SKM-1 treated with dmso at 0.1 percent for 144 hours (cell line): ENCODE results near the gene B4GALNT1.
"Not testable (repeated sequence)": the region's sequence is repeated elsewhere in the genome, so short reads cannot be mapped to it uniquely, and the experiment has no call there.

ENCODE experiments used
- DNase-seq: peaks from one replicate; lab custom pipeline; 2025; ENCODE audit not compliant: unreplicated experiment; lab: John Stamatoyannopoulos, UW

B4GALNT1 gene

DNA sequence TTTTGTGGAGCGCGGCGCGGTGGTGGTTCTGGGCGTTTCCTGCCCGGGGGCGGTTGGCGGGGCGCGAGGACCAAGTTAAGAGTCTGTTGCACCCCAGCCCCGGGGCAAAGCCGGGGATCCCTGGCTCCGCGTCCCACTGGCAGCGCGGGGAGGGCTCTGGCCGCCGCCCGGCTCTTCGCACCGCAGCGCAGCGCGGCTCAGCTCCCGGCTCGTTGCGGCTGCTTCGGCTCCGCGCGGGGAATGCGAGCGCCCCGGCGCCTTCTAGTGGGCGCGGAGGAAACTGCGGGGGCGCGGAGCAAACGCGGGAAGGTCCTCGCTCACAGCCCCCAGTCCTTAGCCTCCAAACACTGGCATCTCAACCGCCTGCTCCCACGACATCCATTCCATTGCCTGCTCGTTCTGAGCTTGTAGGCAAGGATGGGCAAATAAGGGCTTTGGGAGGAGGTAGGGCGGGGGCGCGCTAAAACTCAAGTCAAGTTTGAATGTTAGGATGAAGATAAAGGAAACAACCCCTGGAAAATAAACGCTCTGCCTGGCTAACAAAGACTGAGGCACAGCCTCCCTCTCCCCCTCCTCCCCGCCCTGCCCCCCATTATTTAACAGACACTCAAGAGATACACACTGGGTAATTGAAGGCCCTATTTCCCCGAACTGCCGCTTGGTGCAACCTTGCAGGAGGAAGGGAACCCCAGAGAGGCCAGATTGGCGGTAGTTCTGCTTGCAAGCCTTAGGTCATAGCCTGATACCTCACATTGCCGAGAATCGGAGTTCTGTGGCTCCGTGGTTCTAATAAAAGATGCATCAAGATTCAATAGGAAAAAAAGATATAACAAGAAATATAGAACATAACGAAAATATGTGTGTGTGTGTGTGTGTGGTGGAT is at the start of gene B4GALNT1:
Gene B4GALNT1 (minus strand): TSS at position 244 of the 883 bp plus-strand sequence. CDS start 1,069 bp downstream, outside the sequence.
- peak; percentile 9 for DNase-seq

DNA sequence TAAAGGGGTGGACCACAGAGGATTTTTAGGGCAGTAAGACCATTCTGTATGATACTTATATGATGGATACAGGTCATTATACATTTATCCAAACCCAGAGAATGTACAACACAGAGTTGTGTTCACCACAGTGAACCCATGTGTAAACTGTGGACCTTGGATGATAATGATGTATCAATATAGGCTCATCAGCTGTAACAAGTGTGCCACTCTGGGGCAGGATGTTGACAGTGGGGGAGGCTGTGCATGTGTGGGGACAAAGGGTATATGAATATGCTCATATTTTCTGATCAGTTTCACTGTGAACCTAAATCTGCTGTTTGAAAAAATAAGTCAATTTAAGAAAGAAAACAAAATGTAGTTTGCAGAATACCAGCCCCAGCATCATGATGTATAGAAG is 46.7 kb upstream of the B4GALNT1 start:
- DNase-seq = no peak

GRCh38 chr12:57677947-57678346 is 44.9 kb upstream of the B4GALNT1 start:
- DNase-seq = not testable (repeated sequence)

DNA sequence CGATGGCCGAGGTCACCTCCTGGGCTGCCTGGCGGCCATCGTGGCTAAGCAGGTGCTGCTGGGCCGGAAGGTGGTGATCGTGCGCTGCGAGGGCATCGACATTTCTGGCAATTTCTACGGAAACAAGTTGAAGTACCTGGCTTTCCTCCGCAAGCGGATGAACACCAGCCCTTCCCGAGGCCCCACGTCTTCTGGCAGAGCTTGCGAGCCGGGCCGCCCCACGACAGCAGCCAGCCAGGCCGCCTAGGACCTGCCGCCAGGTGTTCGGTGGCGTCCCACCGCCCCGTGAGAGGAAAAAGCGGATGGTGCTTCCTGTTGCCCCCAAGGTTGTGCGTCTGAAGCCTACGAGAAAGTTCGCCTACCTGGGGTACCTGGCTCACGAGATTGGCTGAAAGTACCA is 41.7 kb upstream of the B4GALNT1 start:
- DNase-seq = no peak

DNA sequence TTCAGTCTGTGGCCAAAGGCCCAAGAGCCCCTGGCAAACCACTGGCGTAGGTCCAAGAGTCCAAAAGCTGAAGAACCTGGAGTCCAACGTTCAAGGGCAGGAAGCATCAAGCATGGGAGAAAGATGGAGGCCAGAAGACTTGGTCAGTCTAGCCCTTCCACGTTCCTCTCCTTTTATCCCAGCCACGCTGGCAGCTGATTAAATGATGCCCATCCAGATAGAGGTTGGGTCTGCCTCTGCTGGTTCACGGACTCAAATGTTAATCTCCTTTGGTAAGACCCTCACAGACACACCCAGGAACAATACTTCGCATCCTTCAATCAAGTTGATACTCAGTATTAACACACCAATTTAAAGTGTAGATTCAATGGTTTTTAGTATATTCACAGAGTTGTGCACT is 39.8 kb upstream of the B4GALNT1 start:
- DNase-seq = no peak

DNA sequence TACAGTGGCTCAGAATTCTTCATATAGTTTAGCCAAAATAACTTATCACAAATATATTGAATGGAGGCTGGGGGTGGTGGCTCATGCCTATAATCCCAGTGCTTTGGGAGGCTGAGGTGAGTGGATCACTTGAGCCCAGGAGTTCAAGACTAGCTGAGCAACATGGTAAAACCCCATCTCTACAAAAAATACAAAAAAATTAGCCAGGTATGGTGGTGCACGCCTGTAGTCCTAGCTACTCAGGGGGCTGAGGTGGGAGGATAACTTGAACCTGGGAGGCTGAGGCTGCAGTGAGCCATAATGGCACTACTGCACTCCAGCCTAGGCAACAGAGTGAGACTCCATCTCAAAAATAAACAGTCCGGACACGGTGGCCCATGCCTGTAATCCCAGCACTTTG is 38.8 kb upstream of the B4GALNT1 start:
- not testable (repeated sequence) for DNase-seq

DNA sequence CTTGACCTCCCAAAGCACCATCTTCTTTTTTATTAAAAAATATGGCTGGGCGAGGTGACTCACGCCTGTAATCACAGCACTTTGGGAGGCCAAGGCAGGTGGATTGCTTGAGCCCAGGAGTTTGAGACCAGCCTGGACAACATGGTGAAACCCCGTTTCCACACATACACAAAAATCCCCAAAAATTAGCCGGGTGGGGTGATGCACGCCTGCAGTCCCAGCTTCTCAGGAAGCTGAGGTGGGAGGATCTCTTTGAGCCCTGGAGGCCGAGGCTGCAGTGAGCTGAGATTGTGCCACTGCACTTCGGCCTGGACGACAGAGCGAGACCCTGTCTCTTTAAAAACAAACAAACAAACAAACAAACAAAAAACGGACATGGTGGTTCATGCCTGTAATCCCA is 36.7 kb upstream of the B4GALNT1 start:
- DNase-seq = not testable (repeated sequence)

DNA sequence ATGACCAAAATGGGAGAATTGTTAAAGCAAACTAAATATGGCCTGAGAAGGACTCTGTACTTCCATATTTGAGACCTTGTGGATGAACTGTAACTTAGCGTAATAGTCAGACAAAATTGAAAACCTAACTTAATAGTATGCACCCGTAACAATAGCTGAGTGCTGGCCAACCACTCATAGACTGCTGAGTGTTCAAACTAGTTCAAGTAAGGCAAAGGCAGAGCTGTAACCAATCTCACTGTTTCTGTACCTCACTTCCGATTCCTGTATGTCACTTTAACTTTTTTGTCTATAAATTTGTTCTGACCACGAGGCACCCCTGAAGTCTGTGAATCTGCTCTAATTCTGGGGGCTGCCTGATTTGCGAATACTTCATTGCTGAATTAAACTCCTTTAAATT is 33.9 kb upstream of the B4GALNT1 start:
- no peak for DNase-seq

DNA sequence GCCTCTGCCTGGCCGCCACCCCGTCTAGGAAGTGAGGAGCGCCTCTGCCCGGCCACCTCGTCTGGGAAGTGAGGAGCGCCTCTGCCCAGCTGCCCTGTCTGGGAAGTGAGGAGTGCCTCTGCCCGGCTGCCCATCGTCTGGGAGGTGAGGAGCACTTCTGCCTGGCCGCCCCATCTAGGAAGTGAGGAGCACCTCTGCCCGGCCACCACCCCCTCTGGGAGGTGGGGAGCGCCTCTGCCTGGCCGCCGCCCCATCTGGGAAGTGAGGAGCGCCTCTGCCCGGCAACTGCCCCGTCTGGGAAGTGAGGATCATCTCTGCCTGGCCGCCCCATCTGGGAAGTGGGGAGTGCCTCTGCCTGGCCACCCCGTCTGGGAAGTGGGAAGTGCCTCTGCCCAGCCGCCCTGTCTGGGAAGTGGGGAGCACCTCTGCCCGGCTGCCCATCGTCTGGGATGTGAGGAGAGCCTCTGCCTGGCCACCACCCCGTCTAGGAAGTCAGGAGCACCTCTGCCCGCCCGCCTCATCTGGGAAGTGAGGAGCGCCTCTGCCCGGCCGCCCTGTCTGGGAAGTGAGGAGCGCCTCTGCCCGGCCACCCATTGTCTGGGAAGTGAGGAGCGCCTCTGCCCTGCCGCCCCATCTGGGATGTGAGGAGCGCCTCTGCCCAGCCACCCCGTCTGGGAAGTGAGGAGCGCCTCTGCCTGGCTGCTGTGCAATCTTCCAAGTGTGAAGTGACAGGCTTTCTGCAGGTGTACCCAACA is 32.2 kb upstream of the B4GALNT1 start:
- DNase-seq = not testable (repeated sequence)

DNA sequence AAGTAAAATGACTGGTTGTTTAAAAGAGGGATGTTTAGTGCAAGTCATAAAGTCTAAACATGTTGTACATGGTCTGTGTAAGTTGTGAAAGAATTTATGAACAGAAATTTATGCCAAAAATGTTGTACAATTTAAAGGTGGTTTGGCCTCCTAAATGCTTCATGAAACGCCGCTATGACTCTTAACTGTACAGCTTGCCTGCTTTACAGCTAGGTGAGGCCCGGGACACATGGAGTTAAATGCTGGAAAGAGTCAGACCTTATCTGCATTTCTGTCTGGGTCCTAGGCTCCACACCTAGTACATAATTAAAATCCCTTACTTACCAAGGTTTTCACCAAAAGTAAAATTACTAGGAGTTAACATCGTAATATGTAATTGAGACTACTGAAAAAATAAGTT is 28.4 kb upstream of the B4GALNT1 start:
- DNase-seq = no peak

- DNase-seq = no peak
These were observed 25.9 kb upstream of the B4GALNT1 start for GRCh38 chr12:57658890-57659289.

DNA sequence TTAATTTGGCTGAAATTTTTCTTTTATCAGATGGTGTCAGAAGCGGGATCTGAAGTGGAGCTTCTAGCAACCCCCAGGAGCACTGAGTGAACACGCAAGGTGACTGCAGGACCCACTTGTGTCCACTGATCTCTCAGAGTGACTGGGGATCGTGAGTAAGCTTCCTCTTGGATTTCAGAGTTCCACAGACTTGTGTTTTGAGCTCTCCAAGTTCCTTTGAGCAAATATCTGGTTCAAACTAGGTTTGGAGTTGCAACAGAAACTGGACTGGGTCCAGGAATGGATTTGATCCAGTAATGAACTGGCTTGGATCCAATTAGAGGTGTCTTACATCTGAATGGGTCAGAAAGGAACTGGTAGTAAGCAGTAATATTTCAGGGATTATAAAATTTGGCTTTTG is 24.7 kb upstream of the B4GALNT1 start:
- no peak for DNase-seq

- not testable (repeated sequence) for DNase-seq
These were observed 23.4 kb upstream of the B4GALNT1 start for GRCh38 chr12:57656408-57656807.

- DNase-seq = no peak
These were observed 22.7 kb upstream of the B4GALNT1 start for GRCh38 chr12:57655541-57656240.

DNA sequence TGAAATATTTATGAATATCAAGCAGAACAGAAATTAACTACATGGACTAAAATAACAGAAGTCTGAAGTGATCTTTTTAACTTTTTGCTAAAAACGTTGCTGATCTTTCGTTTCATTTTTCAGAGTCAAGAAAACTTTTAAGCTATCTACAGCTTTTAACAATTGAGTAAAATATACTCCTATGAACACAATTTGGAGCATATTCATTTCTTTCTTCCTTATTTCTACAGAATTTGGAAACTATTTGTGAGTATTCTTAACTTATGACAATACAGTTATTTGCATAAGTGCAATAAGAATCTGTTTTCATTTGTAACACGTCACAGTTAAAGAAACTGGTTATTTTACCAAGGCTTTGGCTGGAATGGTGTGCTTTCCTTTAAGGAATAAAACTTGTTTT is 21.0 kb upstream of the B4GALNT1 start:
- DNase-seq = no peak

DNA sequence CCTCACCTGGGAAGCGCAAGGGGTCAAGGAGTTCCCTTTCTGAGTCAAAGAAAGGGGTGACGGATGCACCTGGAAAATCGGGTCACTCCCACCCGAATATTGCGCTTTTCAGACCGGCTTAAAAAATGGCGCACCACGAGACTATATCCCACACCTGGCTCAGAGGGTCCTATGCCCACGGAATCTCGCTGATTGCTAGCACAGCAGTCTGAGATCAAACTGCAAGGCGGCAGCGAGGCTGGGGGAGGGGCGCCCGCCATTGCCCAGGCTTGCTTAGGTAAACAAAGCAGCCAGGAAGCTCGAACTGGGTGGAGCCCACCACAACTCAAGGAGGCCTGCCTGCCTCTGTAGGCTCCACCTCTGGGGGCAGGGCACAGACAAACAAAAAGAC is 13.7 kb upstream of the B4GALNT1 start:
- DNase-seq = not testable (repeated sequence)

DNA sequence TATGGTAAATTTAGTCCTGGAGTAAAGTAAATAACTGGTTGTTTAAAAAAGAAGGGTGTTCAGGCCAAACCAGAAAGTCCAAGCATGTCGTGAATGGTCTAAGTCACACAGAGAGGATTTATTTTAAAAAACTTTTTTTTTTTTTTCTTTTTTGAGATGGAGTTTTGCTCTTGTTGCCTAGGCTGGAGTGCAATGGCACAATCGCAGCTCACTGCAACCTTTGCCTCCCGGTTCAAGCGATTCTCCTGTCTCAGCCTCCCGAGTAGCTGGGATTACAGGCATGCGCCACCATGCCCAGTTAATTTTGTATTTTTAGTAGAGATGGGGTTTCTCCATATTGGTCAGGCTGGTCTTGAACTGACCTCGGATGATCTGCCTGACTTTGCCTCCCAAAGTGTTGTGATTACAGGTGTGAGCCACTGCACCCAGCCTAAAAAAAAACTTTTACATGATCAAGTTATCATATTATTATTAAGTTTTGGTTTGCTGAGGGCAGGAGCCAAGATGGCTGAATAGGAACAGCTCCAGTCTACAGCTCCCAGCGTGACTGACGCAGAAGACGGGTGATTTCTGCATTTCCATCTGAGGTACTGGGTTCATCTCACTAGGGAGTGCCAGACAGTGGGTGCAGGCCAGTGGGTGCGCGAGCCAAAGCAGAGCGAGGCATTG is 13.1 kb upstream of the B4GALNT1 start:
- DNase-seq = not testable (repeated sequence)

DNA sequence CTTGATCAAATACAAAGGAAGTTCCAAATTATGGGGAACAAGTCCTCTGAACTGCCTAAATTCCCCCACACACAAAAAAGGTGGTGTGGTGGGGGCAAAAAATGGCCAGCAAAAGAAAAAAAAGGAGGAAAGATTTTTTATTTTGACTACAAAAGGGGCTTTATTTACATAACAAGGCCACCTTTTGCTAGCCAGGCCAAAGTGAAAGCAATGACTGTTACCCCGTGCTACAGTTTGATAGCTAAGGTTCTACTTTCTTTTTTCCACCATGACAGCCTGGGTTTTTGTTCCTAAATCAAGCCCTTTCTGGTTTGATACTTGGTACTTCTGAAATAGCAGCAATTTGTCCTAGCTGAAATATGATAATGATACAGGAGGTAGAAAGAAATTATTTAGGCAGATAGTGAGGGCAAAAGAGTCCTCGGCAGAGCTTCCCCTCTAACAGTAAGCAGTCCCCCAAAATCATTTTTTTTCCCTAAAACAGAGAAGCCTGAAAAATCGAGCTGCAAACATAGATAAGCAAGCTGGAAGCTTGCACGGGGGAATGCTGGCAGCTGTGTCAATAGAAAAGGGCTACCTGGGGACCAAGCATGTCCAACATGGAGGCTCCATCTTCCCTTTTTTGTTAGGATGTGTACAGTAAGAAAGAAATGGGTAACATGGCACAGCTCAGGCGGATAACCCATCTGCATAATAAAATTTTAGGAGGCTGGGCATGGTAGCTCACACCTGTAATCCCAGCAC is 8.9 kb upstream of the B4GALNT1 start:
- DNase-seq = no peak

DNA sequence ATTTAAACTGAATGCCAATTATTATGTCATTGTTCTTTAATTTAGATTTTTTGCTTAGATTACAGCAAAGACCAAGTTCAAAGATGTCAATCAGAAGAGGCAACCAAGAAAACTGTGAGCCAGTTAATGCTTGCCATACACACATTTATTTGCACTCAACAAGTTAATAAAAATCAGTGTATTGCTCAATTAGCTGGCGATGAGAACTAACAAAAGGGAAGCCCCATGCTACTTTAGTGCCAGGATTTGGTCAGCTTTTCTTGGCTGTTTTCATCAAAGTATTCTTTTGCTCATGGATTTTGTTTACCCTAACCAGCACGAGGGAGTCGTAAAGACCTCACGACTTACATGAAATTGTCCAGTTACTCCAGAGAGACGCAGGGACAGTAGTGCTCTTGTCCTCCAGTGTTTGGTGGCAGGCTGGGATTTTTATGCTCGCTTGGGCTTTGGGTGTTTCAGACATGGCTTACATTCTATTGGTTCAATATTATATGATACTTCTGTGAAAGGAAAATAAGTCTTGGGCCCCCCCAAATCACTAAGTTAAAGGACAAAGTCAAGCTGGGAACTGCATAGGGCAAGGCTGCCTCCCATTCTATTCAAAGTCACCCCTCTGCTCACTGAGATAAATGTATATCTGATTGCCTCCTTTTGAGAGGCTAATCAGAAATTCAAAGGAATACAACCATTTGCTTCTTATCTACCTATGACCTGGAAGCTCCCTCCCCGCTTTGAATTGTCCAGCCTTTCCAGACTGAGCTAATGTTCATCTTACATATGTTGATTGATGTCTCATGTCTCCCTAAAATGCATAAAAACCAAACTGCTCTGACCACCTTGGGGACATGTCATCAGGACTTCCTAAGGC is 7.4 kb upstream of the B4GALNT1 start:
- DNase-seq = no peak
